HepG2 (cell line): Measurements from ENCODE around the gene ARHGAP30. TPM values are rescaled to one million over a fixed set of nuclear protein-coding genes. Genes with fewer than 3 reads are reported as not detected.
A peak's percentile ranks its signal among the peaks of the same experiment; 100 is the strongest.
"Not testable (repeated sequence)": the region's sequence is repeated elsewhere in the genome, so short reads cannot be mapped to it uniquely, and the experiment has no call there.

Experiments
- ATAC-seq: fragments of 200-7000 bp; cut with Tn5 transposase; 3 replicates; pipeline ENCODE4 v1.9.1; 2020; ENCODE audit warnings: mild to moderate bottlenecking, moderate library complexity
- BruUV-seq: library from RNA; stranded (reverse); fragments of 400-500 nt; replicated peaks from 2 replicates; lab custom pipeline; 2021; lab: Mats Ljungman, UMichigan
- CTCF ChIA-PET: fragments of 300-600 bp; formaldehyde crosslinking; extraction: SDS; loops from one replicate; lab custom pipeline; 2021; ENCODE audit warnings: low total read pairs, inconsistent platforms, low intra/inter-chr PET ratio; lab: Yijun Ruan, JAX
- POLR2A ChIA-PET: fragments of 350-600 bp; sonication (Branson Sonifier 250); formaldehyde crosslinking; loops from one replicate; lab custom pipeline; 2020; ENCODE audit warnings: antibody characterized with exemption, inconsistent platforms; lab: Yijun Ruan, JAX
- DNase-seq: peaks from one replicate; pipeline ENCODE4 v3.0.0-alpha.2; 2015; ENCODE audit warnings: low spot score
- FAIRE-seq: peaks from 3 replicates; lab custom pipeline; 2011; peaks lifted over from hg19 to GRCh38; lab: Jason Lieb, UNC
- H2AFZ ChIP-seq: one replicate; pipeline ENCODE4 v1.6.1; 2011; ENCODE audit warnings: low read length, inconsistent platforms
- H3K27ac ChIP-seq: fragments of 300-600 bp; 3 replicates; pipeline ENCODE4 v1.8.0; 2011; ENCODE audit warnings: mixed run types, mild to moderate bottlenecking, mixed read lengths, low read length, inconsistent platforms; ENCODE audit not compliant: insufficient read depth; ENCODE audit errors: extremely low read length
- H3K27me3 ChIP-seq, 2 experiments: fragments of 200-600 bp in 1 of 2; 2 replicates in 1 of 2; 3 replicates in 1 of 2; pipeline versions ENCODE4 v1.6.0 to v1.8.0; 2011; ENCODE audit warnings: low read length in 2 of 2, mild to moderate bottlenecking in 2 of 2, moderate library complexity in 2 of 2, inconsistent platforms in 1 of 2; ENCODE audit not compliant: insufficient read depth in 2 of 2, control insufficient read depth in 1 of 2
- H3K36me3 ChIP-seq, 2 experiments: fragments of 200-600 bp in 1 of 2; replicated peaks in 1 of 2; 2 replicates in 1 of 2; 3 replicates in 1 of 2; pipeline versions ENCODE4 v1.5.1 to v1.8.0; 2011; ENCODE audit warnings: low read length in 2 of 2, inconsistent platforms in 1 of 2; ENCODE audit not compliant: insufficient read depth in 2 of 2, control insufficient read depth in 1 of 2
- H3K4me1 ChIP-seq: 2 replicates; pipeline ENCODE4 v1.5.1; 2012; ENCODE audit warnings: low read length, inconsistent platforms; ENCODE audit not compliant: insufficient read depth
- H3K4me2 ChIP-seq: 2 replicates; pipeline ENCODE4 v1.6.0; 2011; ENCODE audit warnings: low read depth, low read length, inconsistent platforms
- H3K4me3 ChIP-seq, 3 experiments: fragments of 200-600 bp in 1 of 3; sonication (generic), shearing (Covaris generic) in 1 of 3; replicated peaks in 1 of 3; 2 replicates each; pipeline ENCODE4 v1.5.1; 2011 to 2016; ENCODE audit warnings: low read length in 3 of 3, inconsistent platforms in 2 of 3, low read depth in 2 of 3, mild to moderate bottlenecking in 2 of 3, control low read depth in 1 of 3, mixed read lengths in 1 of 3; ENCODE audit not compliant: insufficient read depth in 1 of 3
- H3K79me2 ChIP-seq: one replicate; pipeline ENCODE4 v1.6.1; 2011; ENCODE audit warnings: low read length, inconsistent platforms; ENCODE audit not compliant: insufficient read depth
- H3K9ac ChIP-seq: 2 replicates; pipeline ENCODE4 v1.6.0; 2011; ENCODE audit warnings: mild to moderate bottlenecking, low read depth, low read length, inconsistent platforms; ENCODE audit not compliant: insufficient read depth
- H3K9me3 ChIP-seq: 2 replicates; pipeline ENCODE4 v1.5.1; 2012; ENCODE audit warnings: mild to moderate bottlenecking, low read length
- H4K20me1 ChIP-seq: 2 replicates; pipeline ENCODE4 v1.6.0; 2011; ENCODE audit warnings: inconsistent platforms, mild to moderate bottlenecking, low read length, moderate library complexity; ENCODE audit not compliant: insufficient read depth
- GFI1 ChIP-seq: sonication (generic); formaldehyde crosslinking; IDR thresholded peaks from 2 replicates; pipeline ENCODE4 v1.5.0; 2020; ENCODE audit warnings: missing genetic modification reagents, mild to moderate bottlenecking, borderline replicate concordance
- KAT7 ChIP-seq: IDR thresholded peaks from 2 replicates; pipeline ENCODE4 v1.6.1; 2018; ENCODE audit warnings: borderline replicate concordance, missing compliant biosample characterization
- MAFF ChIP-seq: IDR thresholded peaks from 2 replicates; pipeline ENCODE4 v1.6.1; 2011; ENCODE audit warnings: low read depth, low read length, improper control_type of control experiment
- MTF2 ChIP-seq: sonication (generic); formaldehyde crosslinking; IDR thresholded peaks from 2 replicates; pipeline ENCODE4 v1.5.0; 2020; ENCODE audit warnings: missing genetic modification reagents, borderline replicate concordance
- NR0B2 ChIP-seq: sonication (generic); formaldehyde crosslinking; IDR thresholded peaks from 2 replicates; pipeline ENCODE4 v1.4.0; 2020; ENCODE audit warnings: mild to moderate bottlenecking, missing genetic modification reagents
- ZKSCAN1 ChIP-seq: fragments of 150-350 bp; IDR thresholded peaks from 2 replicates; pipeline ENCODE4 v1.6.1; 2014; ENCODE audit warnings: low read length
- ZMYM2 ChIP-seq: sonication (generic); formaldehyde crosslinking; IDR thresholded peaks from 2 replicates; pipeline ENCODE4 v1.8.0; 2022; ENCODE audit warnings: mild to moderate bottlenecking, missing genetic modification reagents
- ZNF460 ChIP-seq: sonication (generic); formaldehyde crosslinking; IDR thresholded peaks from 2 replicates; pipeline ENCODE4 v1.5.1; 2020; ENCODE audit warnings: missing genetic modification reagents, mild to moderate bottlenecking, borderline replicate concordance
- ZNF484 ChIP-seq: sonication (generic); formaldehyde crosslinking; IDR thresholded peaks from 2 replicates; pipeline ENCODE4 v1.5.1; 2020; ENCODE audit warnings: mild to moderate bottlenecking, low read depth, missing genetic modification reagents, borderline replicate concordance
- ZNF644 ChIP-seq: IDR thresholded peaks from 2 replicates; pipeline ENCODE4 v1.6.1; 2016; ENCODE audit warnings: low read depth
- ZNF770 ChIP-seq: sonication (generic); formaldehyde crosslinking; IDR thresholded peaks from 2 replicates; pipeline ENCODE4 v1.5.0; 2020; ENCODE audit warnings: mild to moderate bottlenecking, missing genetic modification reagents
- ZNF773 ChIP-seq: sonication (generic); formaldehyde crosslinking; IDR thresholded peaks from 2 replicates; pipeline ENCODE4 v1.4.0; 2020; ENCODE audit warnings: missing genetic modification reagents, borderline replicate concordance
- ZNF879 ChIP-seq: sonication (generic); formaldehyde crosslinking; IDR thresholded peaks from 2 replicates; pipeline ENCODE4 v1.8.1; 2023; ENCODE audit warnings: missing genetic modification reagents
- WGBS: methylation state at CpG from one replicate; pipeline ENCODE4 v1.1.6; 2017; ENCODE audit warnings: low lambda C conversion rate; 5-methylcytosine and 5-hydroxymethylcytosine counted together
- in situ Hi-C: cut with HindIII; loops from 2 replicates; pipeline ENCODE4 v1.10.0; 2017; ENCODE audit warnings: low pct_unique_long_range_greater_than_20kb; ENCODE audit not compliant: extremely low pct_ligation_motif_present
- intact Hi-C: fragments of 100-400 bp; cut with micrococcal nuclease; formaldehyde crosslinking; loops from one replicate; pipeline ENCODE4 v1.10.0; 2022; ENCODE audit not compliant: unreplicated experiment
- polyA plus RNA-seq, 8 experiments: library from polyadenylated mRNA; depleted of rRNA in 3 of 8; stranded (reverse) in 7 of 8; unstranded in 1 of 8; fragments of >200 nt; fragmentation: Illumina TruSeq in 4 of 8; extraction: Trizol in 4 of 8; gene quantifications; 2 replicates each; pipeline versions ENCODE4 v1.2.1 to v1.2.3, GENCODE V29; 2011 to 2016; ENCODE audit warnings: low read depth in 4 of 8, missing spikeins in 1 of 8, mixed read lengths in 1 of 8; ENCODE audit not compliant: insufficient read depth in 1 of 8
- total RNA-seq, 5 experiments: library from RNA; depleted of rRNA; stranded (reverse); fragments of >200 nt; fragmentation: Illumina TruSeq; extraction: Trizol; gene quantifications; 2 replicates each; pipeline ENCODE4 v1.2.3, GENCODE V29; 2016; ENCODE audit warnings: low read depth in 1 of 5
- TF ChIP-seq, protein P1 (sequence below): sonication (generic); formaldehyde crosslinking; IDR thresholded peaks from 2 replicates; pipeline ENCODE4 v1.8.0; 2022; ENCODE audit warnings: mild to moderate bottlenecking, missing genetic modification reagents, moderate library complexity

Gene ARHGAP30
- total and polyA plus RNA-seq, 2 of the 13 experiments (the other 11 are each of a cell fraction or from before 2014, with no cell fraction given): 0.13 to 0.20 TPM

DNA sequence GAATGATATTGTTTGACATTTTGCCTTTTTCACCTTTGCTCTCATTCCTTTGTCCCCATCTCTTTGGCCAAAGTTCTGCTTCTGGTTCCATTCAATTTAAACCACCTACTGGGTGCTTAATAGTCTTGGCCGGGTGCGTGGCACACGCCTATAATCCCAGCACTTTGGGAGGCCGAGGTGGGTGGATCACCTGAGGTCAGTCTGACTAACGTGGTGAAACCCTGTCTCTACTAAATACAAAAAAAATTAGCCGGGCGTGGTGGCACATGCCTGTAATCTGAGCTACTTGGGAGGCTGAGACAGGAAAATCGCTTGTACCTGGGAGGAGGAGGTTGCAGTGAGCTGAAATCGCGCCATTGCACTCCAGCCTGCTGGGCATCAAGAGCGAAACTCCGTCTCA is 47.3 kb downstream of the ARHGAP30 start:
- DNase-seq, H3K27me3 ChIP-seq, H4K20me1 ChIP-seq, H2AFZ ChIP-seq, FAIRE-seq, H3K27ac ChIP-seq, in situ Hi-C loops, H3K9me3 ChIP-seq, H3K4me3 ChIP-seq, H3K36me3 ChIP-seq, CTCF ChIA-PET, H3K9ac ChIP-seq: not testable (repeated sequence)
- Histone ChIP-seq H3K4me1 (peaks cover 40% of the 10 kb centered on the region), H3K4me2 (peak overlapping the region; percentile 77), H3K79me2 (peaks cover 30% of the 10 kb centered on the region)
- intact Hi-C loops: loop anchor here (1.0 kb wide), 1 partner anchor 9 kb away; no protein-coding TSS in a partner anchor
- POLR2A ChIA-PET: interaction anchor here (1.2 to 2.3 kb wide), 3 partner anchors 9 to 25 kb away, joined by 3 to 18 read pairs (median 18); partner anchors contain the start of gene USF1
- TF ChIP-seq ZNF460 (peak; percentile 15; the same call in 1 of the 2 replicates), ZKSCAN1 (peak; percentile 81; the same call in 1 of the 2 replicates)
- TF ChIP-seq, all 625 proteins: peak for 2; not testable (repeated sequence) for 623
- BruUV-seq, ATAC-seq: not testable (repeated sequence)
- 42% methylated on average over 12 of the region's 12 CpGs for WGBS

- in situ Hi-C loops: no loop called here
- H2AFZ ChIP-seq: no peak overlapping the region
- 0 out of 2 replicates have a peak, but pooled peaks cover 3% of the 10 kb centered on the region for H4K20me1 ChIP-seq
- H3K27ac ChIP-seq: no peak overlapping the region
- FAIRE-seq (no peak), DNase-seq (peak; percentile 49), ATAC-seq (peak; percentile 16; the same call in 1 of the 3 replicates)
- intact Hi-C loops: loop anchor here (1.0 kb wide), 2 partner anchors 9 kb away; no protein-coding TSS in a partner anchor
- ChIA-PET POLR2A (interaction anchor here (1.0 to 2.3 kb wide), 7 partner anchors 9 to 76 kb away, joined by 3 to 60 read pairs (median 9); partner anchors contain the start of genes KLHDC9 and USF1), CTCF (interaction anchor here (1.8 kb wide), 1 partner anchor 25 kb away, joined by 4 read pairs; no protein-coding TSS in a partner anchor)
- peak overlapping the region; percentile 76 for H3K9ac ChIP-seq
- no TSS peak for BruUV-seq
- WGBS: 39% methylated on average over 2 of the region's 2 CpGs
- H3K4me3 ChIP-seq: peak overlapping the region; percentile 64 to 87 (median 84)
- peak overlapping the region; percentile 77 for H3K4me2 ChIP-seq
- no peaks in the 10 kb centered on the region; a peak in 1 of 5 replicates for H3K27me3 ChIP-seq
- H3K9me3 ChIP-seq: no peaks in the 10 kb centered on the region
- no peaks in the 10 kb centered on the region for H3K36me3 ChIP-seq
- H3K79me2 ChIP-seq: peaks cover 30% of the 10 kb centered on the region
- peaks cover 45% of the 10 kb centered on the region for H3K4me1 ChIP-seq
- TF ChIP-seq NR0B2 (CRISPR knock-in tag) (no peak), ZNF484 (CRISPR knock-in tag) (no peak), ZNF644 (no peak), ZNF770 (CRISPR knock-in tag) (peak; percentile 0; the same call in 1 of the 2 replicates), GFI1 (CRISPR knock-in tag) (no peak), ZMYM2 (CRISPR knock-in tag) (no peak), ZNF773 (CRISPR knock-in tag) (no peak), KAT7 (no peak), ZNF879 (CRISPR knock-in tag) (no peak), MAFF (0 out of 2 replicates have a peak, but pooled peaks have one; percentile 8), MTF2 (CRISPR knock-in tag) (no peak)
- TF ChIP-seq, protein P1, sequence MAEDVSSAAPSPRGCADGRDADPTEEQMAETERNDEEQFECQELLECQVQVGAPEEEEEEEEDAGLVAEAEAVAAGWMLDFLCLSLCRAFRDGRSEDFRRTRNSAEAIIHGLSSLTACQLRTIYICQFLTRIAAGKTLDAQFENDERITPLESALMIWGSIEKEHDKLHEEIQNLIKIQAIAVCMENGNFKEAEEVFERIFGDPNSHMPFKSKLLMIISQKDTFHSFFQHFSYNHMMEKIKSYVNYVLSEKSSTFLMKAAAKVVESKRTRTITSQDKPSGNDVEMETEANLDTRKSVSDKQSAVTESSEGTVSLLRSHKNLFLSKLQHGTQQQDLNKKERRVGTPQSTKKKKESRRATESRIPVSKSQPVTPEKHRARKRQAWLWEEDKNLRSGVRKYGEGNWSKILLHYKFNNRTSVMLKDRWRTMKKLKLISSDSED (CRISPR knock-in tag): no peak
These were observed 47.7 kb downstream of the ARHGAP30 start for GRCh38 chr1:161021970-161022353.
